ENCODE measurements around the gene SAMD9L.

DNA sequence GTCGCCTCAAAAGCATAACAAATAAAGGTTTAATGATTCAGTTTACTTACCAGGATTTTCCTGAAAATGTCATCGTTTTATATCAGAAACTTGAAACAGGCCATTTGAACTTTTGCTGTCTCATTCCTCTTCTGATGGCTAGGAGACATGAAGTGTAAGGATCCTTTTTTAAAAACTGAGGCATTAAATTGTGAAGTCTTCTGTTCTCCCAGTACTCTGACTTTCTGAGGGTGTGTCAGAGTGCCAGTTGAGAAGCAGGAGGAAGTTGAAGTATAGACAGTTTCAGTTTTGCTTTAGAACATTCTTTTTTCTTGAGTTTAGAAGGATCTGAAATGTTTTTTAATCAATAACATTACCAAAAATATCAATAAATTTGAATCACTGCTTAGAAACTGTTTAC lies at the start of gene SAMD9L:
- TF ChIP-seq, protein P1, sequence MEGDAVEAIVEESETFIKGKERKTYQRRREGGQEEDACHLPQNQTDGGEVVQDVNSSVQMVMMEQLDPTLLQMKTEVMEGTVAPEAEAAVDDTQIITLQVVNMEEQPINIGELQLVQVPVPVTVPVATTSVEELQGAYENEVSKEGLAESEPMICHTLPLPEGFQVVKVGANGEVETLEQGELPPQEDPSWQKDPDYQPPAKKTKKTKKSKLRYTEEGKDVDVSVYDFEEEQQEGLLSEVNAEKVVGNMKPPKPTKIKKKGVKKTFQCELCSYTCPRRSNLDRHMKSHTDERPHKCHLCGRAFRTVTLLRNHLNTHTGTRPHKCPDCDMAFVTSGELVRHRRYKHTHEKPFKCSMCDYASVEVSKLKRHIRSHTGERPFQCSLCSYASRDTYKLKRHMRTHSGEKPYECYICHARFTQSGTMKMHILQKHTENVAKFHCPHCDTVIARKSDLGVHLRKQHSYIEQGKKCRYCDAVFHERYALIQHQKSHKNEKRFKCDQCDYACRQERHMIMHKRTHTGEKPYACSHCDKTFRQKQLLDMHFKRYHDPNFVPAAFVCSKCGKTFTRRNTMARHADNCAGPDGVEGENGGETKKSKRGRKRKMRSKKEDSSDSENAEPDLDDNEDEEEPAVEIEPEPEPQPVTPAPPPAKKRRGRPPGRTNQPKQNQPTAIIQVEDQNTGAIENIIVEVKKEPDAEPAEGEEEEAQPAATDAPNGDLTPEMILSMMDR (IDR thresholded peaks at IDR 0.05): no peak
- no peak for TF ChIP-seq ZFX (IDR thresholded peaks at IDR 0.05; ENCODE audit: borderline replicate concordance)

Measured in 22Rv1 (cell line).